GM12872 (cell line): ENCODE measurements around the gene RAP2B.

ENCODE experiments used
- CTCF ChIP-seq: IDR thresholded peaks from 3 replicates; pipeline ENCODE4 v1.5.1; 2011; ENCODE audit warnings: low read depth, mild to moderate bottlenecking, low read length, moderate library complexity; ENCODE audit not compliant: insufficient read depth

RAP2B gene

GRCh38 chr3:153137626-153138025 lies 24.4 kb upstream of the RAP2B start:
- no peak for TF ChIP-seq CTCF

- TF ChIP-seq CTCF: no peak
Measured at GRCh38 chr3:153138276-153139210, 23.5 kb upstream of the RAP2B start.

- no peak for TF ChIP-seq CTCF
Measured at GRCh38 chr3:153142961-153143360, 19.1 kb upstream of the RAP2B start.

GRCh38 chr3:153144071-153144470 lies 18.0 kb upstream of the RAP2B start:
- TF ChIP-seq CTCF: no peak

- no peak for TF ChIP-seq CTCF
Measured at GRCh38 chr3:153144779-153145178, 17.2 kb upstream of the RAP2B start.

- no peak for TF ChIP-seq CTCF
Measured at GRCh38 chr3:153145454-153145853, 16.6 kb upstream of the RAP2B start.

GRCh38 chr3:153146191-153147053 lies 15.6 kb upstream of the RAP2B start:
- TF ChIP-seq CTCF: no peak
